Suprapubic skin (tissue), 4 donors: Measurements from ENCODE around the gene NELL1. TPM values are rescaled to one million over a fixed set of nuclear protein-coding genes. Genes with fewer than 3 reads are reported as not detected.

Source experiments
- DNase-seq, 2 donors: peaks; one replicate each; pipeline ENCODE4 v3.0.0-alpha.2; 2019; ENCODE audit warnings: low spot score in 2 of 2
- H3K27ac ChIP-seq: fragments of 200-600 bp; sonication (generic); one replicate; pipeline ENCODE4 v1.5.1; 2019
- H3K27me3 ChIP-seq: fragments of 200-600 bp; sonication (generic); one replicate; pipeline ENCODE4 v1.5.1; 2019
- H3K36me3 ChIP-seq: fragments of 200-600 bp; sonication (generic); one replicate; pipeline ENCODE4 v1.5.1; 2019
- H3K4me1 ChIP-seq: fragments of 200-600 bp; sonication (generic); one replicate; pipeline ENCODE4 v1.5.1; 2019
- H3K4me3 ChIP-seq: fragments of 200-600 bp; sonication (generic); one replicate; pipeline ENCODE4 v1.5.1; 2019; ENCODE audit warnings: mild to moderate bottlenecking
- H3K9me3 ChIP-seq: fragments of 200-600 bp; sonication (generic); one replicate; pipeline ENCODE4 v1.5.1; 2019
- EP300 ChIP-seq: sonication (generic); formaldehyde crosslinking; IDR thresholded peaks from one replicate; pipeline ENCODE4 v1.6.1; 2017; ENCODE audit warnings: antibody characterized with exemption
- POLR2A ChIP-seq, 2 donors: fragments of 450-650 bp; IDR thresholded peaks; one replicate each; pipeline ENCODE4 v1.6.1; 2017; ENCODE audit warnings: antibody characterized with exemption in 2 of 2, mild to moderate bottlenecking in 2 of 2, moderate library complexity in 2 of 2
- POLR2AphosphoS5 ChIP-seq, 3 donors: sonication (generic); formaldehyde crosslinking; IDR thresholded peaks; one replicate each; pipeline ENCODE4 v1.6.1; 2017; ENCODE audit warnings: antibody characterized with exemption in 3 of 3
- WGBS: methylation state at CpG from one replicate; pipeline ENCODE4 v1.1.5; 2018; 5-methylcytosine and 5-hydroxymethylcytosine counted together
- total RNA-seq, 4 donors: library from RNA; depleted of rRNA; stranded (reverse); fragments of >200 nt; gene quantifications; one replicate each; pipeline ENCODE4 v1.1.0, GENCODE V29; 2016
- TF ChIP-seq, protein P1 (sequence below), 2 donors: fragments of 200-600 bp in 1 of 2; fragments of 450-650 bp in 1 of 2; sonication (generic) in 1 of 2; IDR thresholded peaks; one replicate each; pipeline ENCODE4 v1.5.1; 2016 to 2019; ENCODE audit warnings: antibody characterized with exemption in 2 of 2, mild to moderate bottlenecking in 1 of 2, moderate library complexity in 1 of 2

NELL1 gene
- total RNA-seq, 4 donors from 2014 or later, result 0.18 to 3.9 TPM; not detected in 2

DNA sequence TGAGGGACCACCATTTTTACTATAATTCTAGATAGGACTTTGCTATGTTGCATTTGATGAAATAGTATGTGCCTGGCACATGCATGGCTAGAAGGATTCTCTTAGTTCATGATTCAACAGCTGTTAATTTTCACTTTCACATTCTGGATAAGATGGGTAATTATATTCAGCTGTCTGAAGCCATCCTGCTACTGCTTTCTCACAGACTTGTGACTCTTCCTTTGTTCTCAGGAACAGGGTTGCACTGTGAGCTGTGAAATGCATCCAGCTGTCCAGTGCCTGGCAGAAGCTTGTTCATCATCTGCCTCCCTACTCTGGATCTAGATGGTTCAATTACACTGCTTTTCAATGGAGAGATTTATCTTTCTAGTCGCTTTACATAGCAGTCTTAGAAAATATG is 913.4 kb downstream of the NELL1 start:
- TF ChIP-seq, protein P1, sequence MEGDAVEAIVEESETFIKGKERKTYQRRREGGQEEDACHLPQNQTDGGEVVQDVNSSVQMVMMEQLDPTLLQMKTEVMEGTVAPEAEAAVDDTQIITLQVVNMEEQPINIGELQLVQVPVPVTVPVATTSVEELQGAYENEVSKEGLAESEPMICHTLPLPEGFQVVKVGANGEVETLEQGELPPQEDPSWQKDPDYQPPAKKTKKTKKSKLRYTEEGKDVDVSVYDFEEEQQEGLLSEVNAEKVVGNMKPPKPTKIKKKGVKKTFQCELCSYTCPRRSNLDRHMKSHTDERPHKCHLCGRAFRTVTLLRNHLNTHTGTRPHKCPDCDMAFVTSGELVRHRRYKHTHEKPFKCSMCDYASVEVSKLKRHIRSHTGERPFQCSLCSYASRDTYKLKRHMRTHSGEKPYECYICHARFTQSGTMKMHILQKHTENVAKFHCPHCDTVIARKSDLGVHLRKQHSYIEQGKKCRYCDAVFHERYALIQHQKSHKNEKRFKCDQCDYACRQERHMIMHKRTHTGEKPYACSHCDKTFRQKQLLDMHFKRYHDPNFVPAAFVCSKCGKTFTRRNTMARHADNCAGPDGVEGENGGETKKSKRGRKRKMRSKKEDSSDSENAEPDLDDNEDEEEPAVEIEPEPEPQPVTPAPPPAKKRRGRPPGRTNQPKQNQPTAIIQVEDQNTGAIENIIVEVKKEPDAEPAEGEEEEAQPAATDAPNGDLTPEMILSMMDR (IDR thresholded peaks at IDR 0.05), result no peak
- TF ChIP-seq POLR2A (IDR thresholded peaks at IDR 0.05) (no peak), EP300 (no peak), POLR2AphosphoS5 (IDR thresholded peaks at IDR 0.05) (no peak)
- WGBS, result 79% methylated on average over 1 of the region's 1 CpG
- H3K9me3 ChIP-seq, result no peaks in the 10 kb centered on the region
- H3K4me1 ChIP-seq, result no peaks in the 10 kb centered on the region
- H3K4me3 ChIP-seq, result no peak overlapping the region
- no peak for DNase-seq
- no peaks in the 10 kb centered on the region for H3K27me3 ChIP-seq
- H3K36me3 ChIP-seq, result no peaks in the 10 kb centered on the region
- no peak overlapping the region for H3K27ac ChIP-seq

DNA sequence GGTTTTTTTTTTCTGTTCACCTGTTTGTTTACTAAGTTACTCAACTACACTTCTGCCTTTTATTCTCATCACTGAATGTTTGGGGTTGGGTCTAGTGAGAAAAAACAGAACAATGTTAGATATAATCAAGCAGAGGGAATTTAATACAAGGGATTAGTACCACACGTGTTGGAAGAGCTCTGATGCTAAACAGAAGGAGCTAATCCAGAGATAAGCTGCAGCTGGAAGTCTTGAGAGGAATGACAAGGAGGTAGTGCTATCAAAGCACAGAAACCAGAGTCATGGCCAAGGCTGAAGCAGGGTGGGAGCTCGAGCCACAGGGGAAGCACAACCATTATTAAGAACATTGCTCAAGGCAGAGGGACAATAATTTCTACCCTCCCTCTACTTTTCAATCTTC is 919.4 kb downstream of the NELL1 start:
- no peak for DNase-seq
- no peak for TF ChIP-seq EP300
- TF ChIP-seq POLR2A (IDR thresholded peaks at IDR 0.05), result no peak
- Histone ChIP-seq H3K27me3 (no peaks in the 10 kb centered on the region), H3K27ac (no peak overlapping the region), H3K4me1 (no peaks in the 10 kb centered on the region), H3K4me3 (no peak overlapping the region), H3K9me3 (no peaks in the 10 kb centered on the region), H3K36me3 (no peaks in the 10 kb centered on the region)
- 37% methylated on average over 2 of the region's 2 CpGs for WGBS

DNA sequence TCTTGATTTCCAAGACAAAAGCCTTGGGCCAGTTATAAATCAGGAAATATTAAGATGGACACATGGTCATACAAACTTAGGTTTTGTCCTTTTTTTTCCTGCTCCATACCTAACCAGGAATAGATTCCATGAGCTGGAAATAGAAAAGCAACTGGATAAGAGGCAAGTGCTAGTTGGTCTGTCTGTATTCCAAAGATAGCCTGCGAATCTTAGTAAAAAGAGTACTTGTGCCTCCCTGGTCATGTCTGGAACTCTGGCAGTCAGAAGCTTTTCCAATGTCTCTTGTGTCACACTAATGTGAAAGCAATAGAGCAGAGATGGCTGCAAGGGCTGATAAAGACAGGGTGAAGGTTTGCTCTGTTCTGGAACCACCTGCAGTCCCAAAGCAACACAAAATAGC is 933.3 kb downstream of the NELL1 start:
- no peaks in the 10 kb centered on the region for H3K36me3 ChIP-seq
- H3K27ac ChIP-seq, result no peak overlapping the region
- H3K27me3 ChIP-seq, result no peaks in the 10 kb centered on the region
- no peaks in the 10 kb centered on the region for H3K4me1 ChIP-seq
- no peak overlapping the region for H3K4me3 ChIP-seq
- TF ChIP-seq, protein P1 (IDR thresholded peaks at IDR 0.05), result no peak
- TF ChIP-seq POLR2AphosphoS5 (IDR thresholded peaks at IDR 0.05), result no peak
- TF ChIP-seq POLR2A (IDR thresholded peaks at IDR 0.05), result no peak
- no peak for TF ChIP-seq EP300
- no peak for DNase-seq
- H3K9me3 ChIP-seq, result no peaks in the 10 kb centered on the region
- 72% methylated on average over 1 of the region's 1 CpG for WGBS

DNA sequence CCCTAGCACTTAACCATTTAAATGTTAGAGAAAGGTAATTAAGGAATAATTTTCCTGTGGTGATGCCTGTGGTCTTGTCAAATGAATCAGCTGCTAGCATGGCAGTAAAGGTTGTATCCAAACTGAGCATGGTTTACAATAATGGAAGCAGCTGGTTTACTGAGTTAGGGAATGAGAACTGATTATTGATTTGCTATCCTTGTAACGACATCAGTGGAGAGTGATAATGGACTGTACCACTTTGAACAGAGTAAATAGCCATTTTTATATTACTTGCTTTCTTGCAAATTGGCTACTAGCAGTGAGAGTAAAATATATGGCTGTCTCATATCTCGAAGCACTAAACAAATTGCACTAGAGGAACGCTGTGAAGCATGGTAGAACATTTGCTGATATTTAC is 934.5 kb downstream of the NELL1 start:
- H3K4me1 ChIP-seq, result no peaks in the 10 kb centered on the region
- no peak for TF ChIP-seq POLR2A (IDR thresholded peaks at IDR 0.05)
- TF ChIP-seq, protein P1 (IDR thresholded peaks at IDR 0.05), result no peak
- no peak for TF ChIP-seq EP300
- WGBS, result 76% methylated on average over 3 of the region's 3 CpGs
- H3K27me3 ChIP-seq, result no peaks in the 10 kb centered on the region
- DNase-seq, result no peak
- H3K9me3 ChIP-seq, result no peaks in the 10 kb centered on the region
- no peak overlapping the region for H3K27ac ChIP-seq
- no peak overlapping the region for H3K4me3 ChIP-seq
- H3K36me3 ChIP-seq, result no peaks in the 10 kb centered on the region

DNA sequence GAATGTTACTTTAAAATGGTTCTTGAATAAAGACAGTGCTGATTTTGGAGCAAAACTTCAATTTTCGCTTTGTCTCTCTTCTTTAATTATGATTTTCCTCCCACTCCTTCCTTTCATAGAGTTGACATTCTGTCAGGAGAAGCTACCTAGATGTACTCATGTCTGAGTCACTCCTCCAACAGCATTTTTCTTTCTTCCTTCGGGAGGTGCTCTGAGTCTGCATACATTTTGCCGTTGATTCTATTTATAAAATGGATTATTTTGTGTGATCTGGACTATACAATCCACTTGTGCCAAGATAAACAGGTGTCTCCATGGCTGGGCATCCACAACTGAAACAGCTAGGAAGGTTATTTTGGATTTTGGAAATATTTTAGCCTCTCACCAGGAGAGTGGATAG is 935.2 kb downstream of the NELL1 start:
- DNase-seq, result no peak
- 85% methylated on average over 3 of the region's 3 CpGs for WGBS
- Histone ChIP-seq H3K27ac (no peak overlapping the region), H3K27me3 (no peaks in the 10 kb centered on the region), H3K36me3 (no peaks in the 10 kb centered on the region), H3K9me3 (no peaks in the 10 kb centered on the region), H3K4me1 (no peaks in the 10 kb centered on the region), H3K4me3 (no peak overlapping the region)
- no peak for TF ChIP-seq POLR2A (IDR thresholded peaks at IDR 0.05)
- TF ChIP-seq POLR2AphosphoS5 (IDR thresholded peaks at IDR 0.05), result no peak
- TF ChIP-seq EP300, result no peak
- TF ChIP-seq, protein P1 (IDR thresholded peaks at IDR 0.05), result no peak

DNA sequence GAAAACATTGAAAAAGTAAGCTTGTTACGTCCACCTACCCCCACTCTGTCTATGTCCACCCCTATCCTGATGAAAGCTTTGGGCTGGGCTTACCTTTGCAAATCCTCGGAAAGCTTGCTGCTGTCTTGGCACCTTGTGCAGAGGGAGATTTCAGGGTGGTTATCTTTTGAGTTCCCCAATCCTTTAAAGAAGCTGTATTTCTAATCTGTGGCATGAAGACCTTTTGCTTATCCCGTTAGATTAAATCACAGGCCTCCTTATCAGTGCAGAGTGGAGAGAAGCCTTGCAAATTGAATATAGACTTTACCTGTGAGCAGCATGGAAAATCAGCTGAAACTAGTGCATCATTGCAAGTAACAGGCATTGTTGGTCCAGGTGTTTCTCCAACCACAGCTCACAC is 942.9 kb downstream of the NELL1 start:
- no peaks in the 10 kb centered on the region for H3K4me1 ChIP-seq
- no peak for DNase-seq
- no peaks in the 10 kb centered on the region for H3K36me3 ChIP-seq
- 59% methylated on average over 3 of the region's 3 CpGs for WGBS
- TF ChIP-seq POLR2AphosphoS5 (IDR thresholded peaks at IDR 0.05), result no peak
- no peak for TF ChIP-seq POLR2A (IDR thresholded peaks at IDR 0.05)
- TF ChIP-seq, protein P1 (IDR thresholded peaks at IDR 0.05), result no peak
- no peak overlapping the region for H3K4me3 ChIP-seq
- H3K27me3 ChIP-seq, result no peaks in the 10 kb centered on the region
- H3K9me3 ChIP-seq, result no peaks in the 10 kb centered on the region
- no peak overlapping the region for H3K27ac ChIP-seq
